Neural progenitor cell (in vitro differentiated cells): Measurements from ENCODE around the gene TEAD1.

Experiments
- CTCF ChIP-seq: fragments of 200-600 bp; sonication (generic); IDR thresholded peaks from 2 replicates; pipeline ENCODE4 v1.5.1; 2017; ENCODE audit warnings: antibody characterized with exemption, mild to moderate bottlenecking
- EZH2 ChIP-seq: fragments of 200-600 bp; sonication (generic); IDR thresholded peaks from 2 replicates; pipeline ENCODE4 v1.6.1; 2017; ENCODE audit warnings: antibody characterized with exemption, mild to moderate bottlenecking, moderate library complexity

GRCh38 chr11:12963792-12964536, 289.7 kb downstream of the TEAD1 start:
- peak; percentile 98 for TF ChIP-seq CTCF
- TF ChIP-seq EZH2: no peak
